GM12878 (cell line): ENCODE data around the gene CACNA2D2. TPM values are rescaled to one million over a fixed set of nuclear protein-coding genes. Genes with fewer than 3 reads are reported as not detected.

Experiments used
- ATAC-seq: fragments of 200-7000 bp; cut with Tn5 transposase; 3 replicates; pipeline ENCODE4 v1.9.1; 2020; ENCODE audit warnings: mild to moderate bottlenecking, moderate library complexity
- BruUV-seq: library from RNA; stranded (reverse); fragments of 400-500 nt; replicated peaks from 2 replicates; lab custom pipeline; 2021; lab: Mats Ljungman, UMichigan
- CTCF ChIA-PET: fragments of 300-600 bp; sonication (Branson Sonifier 250); formaldehyde crosslinking; extraction: SDS; loops from one replicate; lab custom pipeline; 2021; ENCODE audit warnings: inconsistent platforms; lab: Yijun Ruan, JAX
- POLR2A ChIA-PET: fragments of 350-600 bp; formaldehyde crosslinking; extraction: SDS; loops from one replicate; lab custom pipeline; 2021; ENCODE audit warnings: inconsistent platforms; lab: Charles Lee
- RAD21 ChIA-PET: fragments of 300-600 bp; sonication (Branson Sonifier 250); formaldehyde crosslinking; loops from one replicate; lab custom pipeline; 2023; ENCODE audit warnings: antibody characterized with exemption; ENCODE audit not compliant: unreplicated experiment; lab: Charles Lee
- SMC1A ChIA-PET: fragments of 300-600 bp; sonication (Branson Sonifier 250); formaldehyde crosslinking; loops from one replicate; lab custom pipeline; 2023; ENCODE audit not compliant: unreplicated experiment, uncharacterized antibody; lab: Charles Lee
- DNase-seq: peaks from one replicate; pipeline ENCODE4 v3.0.0-alpha.2; 2011; ENCODE audit warnings: low read depth, low spot score
- FAIRE-seq: peaks from 3 replicates; lab custom pipeline; 2011; peaks lifted over from hg19 to GRCh38; lab: Jason Lieb, UNC
- H2AFZ ChIP-seq: 2 replicates; pipeline ENCODE4 v1.6.0; 2011; ENCODE audit warnings: low read depth, low read length, control low read depth; ENCODE audit not compliant: control insufficient read depth
- H3K27ac ChIP-seq: 2 replicates; pipeline ENCODE4 v1.5.1; 2011; ENCODE audit warnings: control low read depth; ENCODE audit not compliant: control insufficient read depth, insufficient read depth
- H3K27me3 ChIP-seq, 2 experiments: replicated peaks in 1 of 2; 2 replicates each; pipeline versions ENCODE4 v1.6.0 to v1.6.1; 2011; ENCODE audit warnings: low read length in 1 of 2; ENCODE audit not compliant: control insufficient read depth in 2 of 2, insufficient read depth in 2 of 2
- H3K36me3 ChIP-seq, 2 experiments: 2 replicates each; pipeline ENCODE4 v1.5.1; 2011; ENCODE audit warnings: low read length in 1 of 2; ENCODE audit not compliant: control insufficient read depth in 2 of 2, insufficient read depth in 2 of 2
- H3K4me1 ChIP-seq: 2 replicates; pipeline ENCODE4 v1.6.1; 2011; ENCODE audit warnings: mild to moderate bottlenecking, low read length, moderate library complexity, mixed read lengths; ENCODE audit not compliant: control insufficient read depth, insufficient read depth
- H3K4me2 ChIP-seq: 2 replicates; pipeline ENCODE4 v1.6.0; 2011; ENCODE audit warnings: control low read depth; ENCODE audit not compliant: control insufficient read depth, insufficient read depth
- H3K4me3 ChIP-seq: fragments of 200-600 bp; sonication (generic); 2 replicates; pipeline ENCODE4 v1.5.1; 2016
- H3K79me2 ChIP-seq: 2 replicates; pipeline ENCODE4 v1.6.0; 2011; ENCODE audit warnings: low read length; ENCODE audit not compliant: control insufficient read depth, insufficient read depth
- H3K9ac ChIP-seq: 2 replicates; pipeline ENCODE4 v1.8.0; 2011; ENCODE audit warnings: low read length, control low read depth, mixed read lengths; ENCODE audit not compliant: control insufficient read depth, insufficient read depth
- H3K9me3 ChIP-seq: replicated peaks from 3 replicates; pipeline ENCODE4 v1.5.1; 2011; ENCODE audit warnings: mild to moderate bottlenecking, low read length; ENCODE audit not compliant: control insufficient read depth, insufficient read depth
- H4K20me1 ChIP-seq: 2 replicates; pipeline ENCODE4 v1.6.0; 2011; ENCODE audit not compliant: control insufficient read depth, insufficient read depth
- CREB1 ChIP-seq: IDR thresholded peaks from 2 replicates; pipeline ENCODE4 v1.6.1; 2012; ENCODE audit warnings: low read depth, mild to moderate bottlenecking, inconsistent platforms
- MEF2B ChIP-seq: fragments of 450-650 bp; IDR thresholded peaks from 2 replicates; pipeline ENCODE4 v1.6.1; 2018; ENCODE audit warnings: mild to moderate bottlenecking, moderate library complexity; ENCODE audit not compliant: partially characterized antibody, poor library complexity, severe bottlenecking
- NBN ChIP-seq: fragments of 450-650 bp; IDR thresholded peaks from 2 replicates; pipeline ENCODE4 v1.6.1; 2016
- PML ChIP-seq: IDR thresholded peaks from 2 replicates; pipeline ENCODE4 v1.6.1; 2012; ENCODE audit warnings: low read length, inconsistent platforms
- POLR2AphosphoS5 ChIP-seq: IDR thresholded peaks from 2 replicates; pipeline ENCODE4 v1.6.1; 2011; ENCODE audit warnings: mild to moderate bottlenecking, low read length, inconsistent platforms
- RAD21 ChIP-seq: IDR thresholded peaks from 2 replicates; pipeline ENCODE4 v1.6.1; 2011; ENCODE audit warnings: mild to moderate bottlenecking, low read depth, low read length, moderate library complexity; ENCODE audit not compliant: insufficient read depth
- STAT1 ChIP-seq: fragments of 450-650 bp; conservative IDR thresholded peaks from 2 replicates; pipeline ENCODE4 v1.6.1; 2014; ENCODE audit warnings: antibody characterized with exemption, mild to moderate bottlenecking
- SUZ12 ChIP-seq: fragments of 200-600 bp; sonication (generic); IDR thresholded peaks from one replicate; pipeline ENCODE4 v1.6.1; 2018; ENCODE audit warnings: antibody characterized with exemption, mild to moderate bottlenecking; ENCODE audit not compliant: unreplicated experiment
- TCF12 ChIP-seq: IDR thresholded peaks from 2 replicates; pipeline ENCODE4 v1.6.1; 2011; ENCODE audit warnings: low read depth, mild to moderate bottlenecking, low read length
- YY1 ChIP-seq: IDR thresholded peaks from 2 replicates; pipeline ENCODE4 v1.6.1; 2011; ENCODE audit warnings: low read depth, mild to moderate bottlenecking, low read length
- WGBS: methylation state at CpG from one replicate; pipeline ENCODE4 v1.1.6; 2016; ENCODE audit warnings: low lambda C conversion rate; ENCODE audit not compliant: insufficient replicate concordance, insufficient coverage; ENCODE audit errors: missing lambda C conversion rate; 5-methylcytosine and 5-hydroxymethylcytosine counted together
- in situ Hi-C: fragments of 300-500 bp; cut with MboI; formaldehyde crosslinking; loops from 9 replicates; pipeline ENCODE4 v1.14.3; 2018; ENCODE audit warnings: mixed read lengths
- intact Hi-C: fragments of 100-400 bp; cut with micrococcal nuclease; formaldehyde crosslinking; loops from one replicate; pipeline ENCODE4 v1.14.2; 2022; ENCODE audit not compliant: unreplicated experiment
- polyA plus RNA-seq, 11 experiments: library from polyadenylated mRNA; depleted of rRNA in 4 of 11; unstranded in 6 of 11; stranded (reverse) in 5 of 11; fragments of >200 nt; fragmentation: Nextera tagmentation in 4 of 11; fragmentation: Illumina TruSeq in 1 of 11; extraction: Ambion mirVana in 4 of 11; extraction: Trizol in 1 of 11; gene quantifications; 1 replicate in 1 of 11; 2 replicates in 10 of 11; pipeline versions ENCODE4 v1.2.1 to v1.2.3, GENCODE V29; 2011 to 2016; ENCODE audit warnings: inconsistent platforms in 2 of 11, missing spikeins in 2 of 11, low read depth in 1 of 11
- total RNA-seq, 4 experiments: library from RNA; depleted of rRNA in 3 of 4; stranded (reverse); fragments of >200 nt in 3 of 4; fragmentation: Illumina TruSeq in 1 of 4; extraction: Trizol in 1 of 4; gene quantifications; 2 replicates each; pipeline versions ENCODE4 v1.2.1 to v1.2.3, GENCODE V29; 2013 to 2021
- TF ChIP-seq, protein P1 (sequence below): fragments of 450-650 bp; IDR thresholded peaks from 2 replicates; pipeline ENCODE4 v1.6.1; 2017; ENCODE audit warnings: low read depth, mild to moderate bottlenecking, moderate library complexity
- TF ChIP-seq, protein P2 (sequence below): IDR thresholded peaks from 2 replicates; pipeline ENCODE4 v1.6.1; 2012; ENCODE audit warnings: low read depth, low read length, improper control_type of control experiment
- TF ChIP-seq, protein P3 (sequence below): IDR thresholded peaks from 2 replicates; pipeline ENCODE4 v1.6.1; 2011; ENCODE audit warnings: low read depth, mild to moderate bottlenecking, low read length, moderate library complexity, borderline replicate concordance; ENCODE audit errors: extremely low read depth

The CACNA2D2 gene
- total and polyA plus RNA-seq, 10 of the 15 experiments (the other 5 are each of a cell fraction or from before 2014, with no cell fraction given): 0.03 to 0.07 TPM; not detected in 8

DNA sequence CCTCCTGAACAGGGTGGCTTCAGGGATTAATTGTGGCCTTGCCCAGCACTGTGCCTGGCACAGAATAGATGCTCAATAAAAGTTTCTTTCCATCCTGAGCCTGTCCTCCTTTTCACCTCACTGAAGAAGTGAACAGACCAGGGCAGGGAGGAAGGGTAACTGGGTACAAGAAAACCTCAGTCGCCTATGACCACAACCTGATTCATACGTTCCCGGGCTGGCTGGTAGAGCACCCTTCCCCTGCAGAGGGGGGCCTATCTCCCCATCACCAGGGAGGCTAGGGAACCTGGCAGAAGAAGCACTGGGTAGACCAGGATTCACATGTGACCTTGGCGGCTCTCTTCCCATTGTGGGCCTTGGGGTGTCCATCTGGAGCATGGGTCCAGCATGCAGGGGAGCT is 27.8 kb upstream of the CACNA2D2 start:
- Histone ChIP-seq H3K9me3 (no peaks in the 10 kb centered on the region), H3K4me2 (no peak overlapping the region), H3K79me2 (no peaks in the 10 kb centered on the region), H3K27me3 (peaks cover 5 to 8% of the 10 kb centered on the region in 2 experiments; a peak in 3 of 4 replicates), H3K27ac (no peak overlapping the region), H3K36me3 (no peaks in the 10 kb centered on the region), H3K4me3 (no peak overlapping the region), H3K4me1 (no peaks in the 10 kb centered on the region), H3K9ac (no peak overlapping the region), H2AFZ (no peak overlapping the region), H4K20me1 (no peaks in the 10 kb centered on the region)
- no peak for ATAC-seq
- in situ Hi-C loops (no loop called here), intact Hi-C loops (no loop called here)
- CTCF ChIA-PET: no interaction called here
- RAD21 ChIA-PET: no interaction called here
- FAIRE-seq: no peak
- DNase-seq: no peak
- BruUV-seq: no TSS peak
- 32% methylated on average over 4 of the region's 4 CpGs for WGBS
- POLR2A ChIA-PET: no interaction called here
- TF ChIP-seq YY1 (no peak), RAD21 (no peak), POLR2AphosphoS5 (no peak), STAT1 (no peak), NBN (no peak), SUZ12 (no peak), PML (no peak), CREB1 (no peak), TCF12 (no peak), MEF2B (no peak)
- TF ChIP-seq, protein P1, sequence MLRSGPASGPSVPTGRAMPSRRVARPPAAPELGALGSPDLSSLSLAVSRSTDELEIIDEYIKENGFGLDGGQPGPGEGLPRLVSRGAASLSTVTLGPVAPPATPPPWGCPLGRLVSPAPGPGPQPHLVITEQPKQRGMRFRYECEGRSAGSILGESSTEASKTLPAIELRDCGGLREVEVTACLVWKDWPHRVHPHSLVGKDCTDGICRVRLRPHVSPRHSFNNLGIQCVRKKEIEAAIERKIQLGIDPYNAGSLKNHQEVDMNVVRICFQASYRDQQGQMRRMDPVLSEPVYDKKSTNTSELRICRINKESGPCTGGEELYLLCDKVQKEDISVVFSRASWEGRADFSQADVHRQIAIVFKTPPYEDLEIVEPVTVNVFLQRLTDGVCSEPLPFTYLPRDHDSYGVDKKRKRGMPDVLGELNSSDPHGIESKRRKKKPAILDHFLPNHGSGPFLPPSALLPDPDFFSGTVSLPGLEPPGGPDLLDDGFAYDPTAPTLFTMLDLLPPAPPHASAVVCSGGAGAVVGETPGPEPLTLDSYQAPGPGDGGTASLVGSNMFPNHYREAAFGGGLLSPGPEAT: no peak
- TF ChIP-seq, protein P2, sequence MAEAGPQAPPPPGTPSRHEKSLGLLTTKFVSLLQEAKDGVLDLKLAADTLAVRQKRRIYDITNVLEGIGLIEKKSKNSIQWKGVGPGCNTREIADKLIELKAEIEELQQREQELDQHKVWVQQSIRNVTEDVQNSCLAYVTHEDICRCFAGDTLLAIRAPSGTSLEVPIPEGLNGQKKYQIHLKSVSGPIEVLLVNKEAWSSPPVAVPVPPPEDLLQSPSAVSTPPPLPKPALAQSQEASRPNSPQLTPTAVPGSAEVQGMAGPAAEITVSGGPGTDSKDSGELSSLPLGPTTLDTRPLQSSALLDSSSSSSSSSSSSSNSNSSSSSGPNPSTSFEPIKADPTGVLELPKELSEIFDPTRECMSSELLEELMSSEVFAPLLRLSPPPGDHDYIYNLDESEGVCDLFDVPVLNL: no peak
- TF ChIP-seq, protein P3, sequence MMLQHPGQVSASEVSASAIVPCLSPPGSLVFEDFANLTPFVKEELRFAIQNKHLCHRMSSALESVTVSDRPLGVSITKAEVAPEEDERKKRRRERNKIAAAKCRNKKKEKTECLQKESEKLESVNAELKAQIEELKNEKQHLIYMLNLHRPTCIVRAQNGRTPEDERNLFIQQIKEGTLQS: no peak
- SMC1A ChIA-PET: no interaction called here
